HepG2 (cell line): Measurements from ENCODE around the gene ASTN2. TPM values are rescaled to one million over a fixed set of nuclear protein-coding genes. Genes with fewer than 3 reads are reported as not detected.

Experiments used
- ATAC-seq: fragments of 200-7000 bp; cut with Tn5 transposase; 3 replicates; pipeline ENCODE4 v1.9.1; 2020; ENCODE audit warnings: mild to moderate bottlenecking, moderate library complexity
- BruUV-seq: library from RNA; stranded (reverse); fragments of 400-500 nt; replicated peaks from 2 replicates; lab custom pipeline; 2021; lab: Mats Ljungman, UMichigan
- CTCF ChIA-PET: fragments of 300-600 bp; formaldehyde crosslinking; extraction: SDS; loops from one replicate; lab custom pipeline; 2021; ENCODE audit warnings: low total read pairs, inconsistent platforms, low intra/inter-chr PET ratio; lab: Yijun Ruan, JAX
- POLR2A ChIA-PET: fragments of 350-600 bp; sonication (Branson Sonifier 250); formaldehyde crosslinking; loops from one replicate; lab custom pipeline; 2020; ENCODE audit warnings: antibody characterized with exemption, inconsistent platforms; lab: Yijun Ruan, JAX
- DNase-seq: peaks from one replicate; pipeline ENCODE4 v3.0.0-alpha.2; 2015; ENCODE audit warnings: low spot score
- FAIRE-seq: peaks from 3 replicates; lab custom pipeline; 2011; peaks lifted over from hg19 to GRCh38; lab: Jason Lieb, UNC
- H2AFZ ChIP-seq: one replicate; pipeline ENCODE4 v1.6.1; 2011; ENCODE audit warnings: low read length, inconsistent platforms
- H3K27ac ChIP-seq: fragments of 300-600 bp; 3 replicates; pipeline ENCODE4 v1.8.0; 2011; ENCODE audit warnings: mixed run types, mild to moderate bottlenecking, mixed read lengths, low read length, inconsistent platforms; ENCODE audit not compliant: insufficient read depth; ENCODE audit errors: extremely low read length
- H3K27me3 ChIP-seq, 2 experiments: fragments of 200-600 bp in 1 of 2; 2 replicates in 1 of 2; 3 replicates in 1 of 2; pipeline versions ENCODE4 v1.6.0 to v1.8.0; 2011; ENCODE audit warnings: low read length in 2 of 2, mild to moderate bottlenecking in 2 of 2, moderate library complexity in 2 of 2, inconsistent platforms in 1 of 2; ENCODE audit not compliant: insufficient read depth in 2 of 2, control insufficient read depth in 1 of 2
- H3K36me3 ChIP-seq, 2 experiments: fragments of 200-600 bp in 1 of 2; replicated peaks in 1 of 2; 2 replicates in 1 of 2; 3 replicates in 1 of 2; pipeline versions ENCODE4 v1.5.1 to v1.8.0; 2011; ENCODE audit warnings: low read length in 2 of 2, inconsistent platforms in 1 of 2; ENCODE audit not compliant: insufficient read depth in 2 of 2, control insufficient read depth in 1 of 2
- H3K4me1 ChIP-seq: 2 replicates; pipeline ENCODE4 v1.5.1; 2012; ENCODE audit warnings: low read length, inconsistent platforms; ENCODE audit not compliant: insufficient read depth
- H3K4me2 ChIP-seq: 2 replicates; pipeline ENCODE4 v1.6.0; 2011; ENCODE audit warnings: low read depth, low read length, inconsistent platforms
- H3K4me3 ChIP-seq, 3 experiments: fragments of 200-600 bp in 1 of 3; sonication (generic), shearing (Covaris generic) in 1 of 3; replicated peaks in 1 of 3; 2 replicates each; pipeline ENCODE4 v1.5.1; 2011 to 2016; ENCODE audit warnings: low read length in 3 of 3, inconsistent platforms in 2 of 3, low read depth in 2 of 3, mild to moderate bottlenecking in 2 of 3, control low read depth in 1 of 3, mixed read lengths in 1 of 3; ENCODE audit not compliant: insufficient read depth in 1 of 3
- H3K79me2 ChIP-seq: one replicate; pipeline ENCODE4 v1.6.1; 2011; ENCODE audit warnings: low read length, inconsistent platforms; ENCODE audit not compliant: insufficient read depth
- H3K9ac ChIP-seq: 2 replicates; pipeline ENCODE4 v1.6.0; 2011; ENCODE audit warnings: mild to moderate bottlenecking, low read depth, low read length, inconsistent platforms; ENCODE audit not compliant: insufficient read depth
- H3K9me3 ChIP-seq: 2 replicates; pipeline ENCODE4 v1.5.1; 2012; ENCODE audit warnings: mild to moderate bottlenecking, low read length
- H4K20me1 ChIP-seq: 2 replicates; pipeline ENCODE4 v1.6.0; 2011; ENCODE audit warnings: inconsistent platforms, mild to moderate bottlenecking, low read length, moderate library complexity; ENCODE audit not compliant: insufficient read depth
- ARHGAP35 ChIP-seq: sonication (generic); formaldehyde crosslinking; IDR thresholded peaks from 2 replicates; pipeline ENCODE4 v1.9.0; 2022; ENCODE audit warnings: mild to moderate bottlenecking, inconsistent platforms, moderate library complexity, missing genetic modification reagents, borderline replicate concordance
- ASH2L ChIP-seq: fragments of 300-600, 200-600 bp; sonication (generic); IDR thresholded peaks from 2 replicates; pipeline ENCODE4 v1.7.0; 2017; ENCODE audit warnings: low read depth, mild to moderate bottlenecking, moderate library complexity, mixed read lengths, low read length; ENCODE audit not compliant: insufficient read length
- KAT2B ChIP-seq: fragments of 150-350 bp; IDR thresholded peaks from 2 replicates; pipeline ENCODE4 v1.6.1; 2014; ENCODE audit warnings: low read depth, low read length, borderline replicate concordance
- NFE2 ChIP-seq: sonication (generic); formaldehyde crosslinking; IDR thresholded peaks from 2 replicates; pipeline ENCODE4 v1.4.0; 2020; ENCODE audit warnings: missing genetic modification reagents
- RCOR2 ChIP-seq: IDR thresholded peaks from 2 replicates; pipeline ENCODE4 v1.6.1; 2016; ENCODE audit warnings: missing biosample characterization, missing genetic modification reagents
- REL ChIP-seq: sonication (generic); formaldehyde crosslinking; conservative IDR thresholded peaks from 2 replicates; pipeline ENCODE4 v1.8.0; 2022; ENCODE audit warnings: mild to moderate bottlenecking, missing genetic modification reagents, moderate library complexity
- TBX3 ChIP-seq: fragments of 450-650 bp; IDR thresholded peaks from 2 replicates; pipeline ENCODE4 v1.6.1; 2017; ENCODE audit warnings: antibody characterized with exemption, mild to moderate bottlenecking, inconsistent platforms, borderline replicate concordance
- ZNF292 ChIP-seq: sonication (generic); formaldehyde crosslinking; IDR thresholded peaks from 2 replicates; pipeline ENCODE4 v1.8.1; 2022; ENCODE audit warnings: mild to moderate bottlenecking, low read depth, missing genetic modification reagents, borderline replicate concordance
- ZNF557 ChIP-seq: sonication (generic); formaldehyde crosslinking; IDR thresholded peaks from 2 replicates; pipeline ENCODE4 v1.4.0; 2020; ENCODE audit warnings: missing genetic modification reagents
- ZNF772 ChIP-seq: sonication (generic); formaldehyde crosslinking; IDR thresholded peaks from 2 replicates; pipeline ENCODE4 v1.5.0; 2020; ENCODE audit warnings: mild to moderate bottlenecking, missing genetic modification reagents
- WGBS: methylation state at CpG from one replicate; pipeline ENCODE4 v1.1.6; 2017; ENCODE audit warnings: low lambda C conversion rate; 5-methylcytosine and 5-hydroxymethylcytosine counted together
- in situ Hi-C: cut with HindIII; loops from 2 replicates; pipeline ENCODE4 v1.10.0; 2017; ENCODE audit warnings: low pct_unique_long_range_greater_than_20kb; ENCODE audit not compliant: extremely low pct_ligation_motif_present
- intact Hi-C: fragments of 100-400 bp; cut with micrococcal nuclease; formaldehyde crosslinking; loops from one replicate; pipeline ENCODE4 v1.10.0; 2022; ENCODE audit not compliant: unreplicated experiment
- polyA plus RNA-seq, 8 experiments: library from polyadenylated mRNA; depleted of rRNA in 3 of 8; stranded (reverse) in 7 of 8; unstranded in 1 of 8; fragments of >200 nt; fragmentation: Illumina TruSeq in 4 of 8; extraction: Trizol in 4 of 8; gene quantifications; 2 replicates each; pipeline versions ENCODE4 v1.2.1 to v1.2.3, GENCODE V29; 2011 to 2016; ENCODE audit warnings: low read depth in 4 of 8, missing spikeins in 1 of 8, mixed read lengths in 1 of 8; ENCODE audit not compliant: insufficient read depth in 1 of 8
- total RNA-seq, 5 experiments: library from RNA; depleted of rRNA; stranded (reverse); fragments of >200 nt; fragmentation: Illumina TruSeq; extraction: Trizol; gene quantifications; 2 replicates each; pipeline ENCODE4 v1.2.3, GENCODE V29; 2016; ENCODE audit warnings: low read depth in 1 of 5
- TF ChIP-seq, protein P1 (sequence below): sonication (generic); formaldehyde crosslinking; IDR thresholded peaks from one replicate; pipeline ENCODE4 v1.5.1; 2020; ENCODE audit warnings: mild to moderate bottlenecking, missing genetic modification reagents; ENCODE audit errors: not compliant biosample characterization
- TF ChIP-seq, protein P2 (sequence below): sonication (generic); formaldehyde crosslinking; IDR thresholded peaks from 2 replicates; pipeline ENCODE4 v1.4.0; 2020; ENCODE audit warnings: mild to moderate bottlenecking, missing genetic modification reagents

ASTN2 gene
- total and polyA plus RNA-seq, 2 of the 13 experiments (the other 11 are each of a cell fraction or from before 2014, with no cell fraction given), result 5.2 to 13.5 TPM

GRCh38 chr9:116417464-116417863 lies 997.4 kb downstream of the ASTN2 start (continued):
- TF ChIP-seq, protein P1, sequence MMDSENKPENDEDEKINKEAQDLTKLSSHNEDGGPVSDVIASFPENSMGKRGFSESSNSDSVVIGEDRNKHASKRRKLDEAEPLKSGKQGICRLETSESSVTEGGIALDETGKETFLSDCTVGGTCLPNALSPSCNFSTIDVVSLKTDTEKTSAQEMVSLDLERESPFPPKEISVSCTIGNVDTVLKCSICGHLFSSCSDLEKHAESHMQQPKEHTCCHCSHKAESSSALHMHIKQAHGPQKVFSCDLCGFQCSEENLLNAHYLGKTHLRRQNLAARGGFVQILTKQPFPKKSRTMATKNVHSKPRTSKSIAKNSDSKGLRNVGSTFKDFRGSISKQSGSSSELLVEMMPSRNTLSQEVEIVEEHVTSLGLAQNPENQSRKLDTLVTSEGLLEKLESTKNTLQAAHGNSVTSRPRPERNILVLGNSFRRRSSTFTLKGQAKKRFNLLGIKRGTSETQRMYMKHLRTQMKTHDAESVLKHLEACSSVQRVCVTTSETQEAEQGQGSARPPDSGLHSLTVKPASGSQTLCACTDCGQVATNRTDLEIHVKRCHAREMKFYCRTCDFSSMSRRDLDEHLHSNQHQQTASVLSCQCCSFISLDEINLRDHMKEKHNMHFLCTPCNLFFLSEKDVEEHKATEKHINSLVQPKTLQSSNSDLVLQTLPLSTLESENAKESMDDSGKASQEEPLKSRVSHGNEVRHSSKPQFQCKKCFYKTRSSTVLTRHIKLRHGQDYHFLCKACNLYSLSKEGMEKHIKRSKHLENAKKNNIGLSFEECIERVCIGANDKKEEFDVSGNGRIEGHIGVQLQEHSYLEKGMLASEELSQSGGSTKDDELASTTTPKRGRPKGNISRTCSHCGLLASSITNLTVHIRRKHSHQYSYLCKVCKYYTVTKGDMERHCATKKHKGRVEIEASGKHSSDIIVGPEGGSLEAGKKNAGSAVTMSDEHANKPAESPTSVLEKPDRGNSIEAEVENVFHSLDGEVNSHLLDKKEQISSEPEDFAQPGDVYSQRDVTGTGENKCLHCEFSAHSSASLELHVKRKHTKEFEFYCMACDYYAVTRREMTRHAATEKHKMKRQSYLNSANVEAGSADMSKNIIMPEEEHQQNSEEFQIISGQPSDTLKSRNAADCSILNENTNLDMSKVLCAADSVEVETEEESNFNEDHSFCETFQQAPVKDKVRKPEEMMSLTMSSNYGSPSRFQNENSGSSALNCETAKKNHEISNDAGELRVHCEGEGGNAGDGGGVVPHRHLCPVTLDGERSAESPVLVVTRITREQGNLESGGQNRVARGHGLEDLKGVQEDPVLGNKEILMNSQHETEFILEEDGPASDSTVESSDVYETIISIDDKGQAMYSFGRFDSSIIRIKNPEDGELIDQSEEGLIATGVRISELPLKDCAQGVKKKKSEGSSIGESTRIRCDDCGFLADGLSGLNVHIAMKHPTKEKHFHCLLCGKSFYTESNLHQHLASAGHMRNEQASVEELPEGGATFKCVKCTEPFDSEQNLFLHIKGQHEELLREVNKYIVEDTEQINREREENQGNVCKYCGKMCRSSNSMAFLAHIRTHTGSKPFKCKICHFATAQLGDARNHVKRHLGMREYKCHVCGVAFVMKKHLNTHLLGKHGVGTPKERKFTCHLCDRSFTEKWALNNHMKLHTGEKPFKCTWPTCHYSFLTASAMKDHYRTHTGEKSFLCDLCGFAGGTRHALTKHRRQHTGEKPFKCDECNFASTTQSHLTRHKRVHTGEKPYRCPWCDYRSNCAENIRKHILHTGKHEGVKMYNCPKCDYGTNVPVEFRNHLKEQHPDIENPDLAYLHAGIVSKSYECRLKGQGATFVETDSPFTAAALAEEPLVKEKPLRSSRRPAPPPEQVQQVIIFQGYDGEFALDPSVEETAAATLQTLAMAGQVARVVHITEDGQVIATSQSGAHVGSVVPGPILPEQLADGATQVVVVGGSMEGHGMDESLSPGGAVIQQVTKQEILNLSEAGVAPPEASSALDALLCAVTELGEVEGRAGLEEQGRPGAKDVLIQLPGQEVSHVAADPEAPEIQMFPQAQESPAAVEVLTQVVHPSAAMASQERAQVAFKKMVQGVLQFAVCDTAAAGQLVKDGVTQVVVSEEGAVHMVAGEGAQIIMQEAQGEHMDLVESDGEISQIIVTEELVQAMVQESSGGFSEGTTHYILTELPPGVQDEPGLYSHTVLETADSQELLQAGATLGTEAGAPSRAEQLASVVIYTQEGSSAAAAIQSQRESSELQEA (CRISPR knock-in tag), result no peak

- H3K79me2 ChIP-seq, result no peaks in the 10 kb centered on the region
- FAIRE-seq (no peak), DNase-seq (no peak), ATAC-seq (no peak)
- no peak overlapping the region for H3K27ac ChIP-seq
- no peaks in the 10 kb centered on the region for H3K9me3 ChIP-seq
- no peak overlapping the region for H3K4me2 ChIP-seq
- no peaks in the 10 kb centered on the region; a peak in 1 of 5 replicates for H3K36me3 ChIP-seq
- H2AFZ ChIP-seq, result no peak overlapping the region
- in situ Hi-C loops, result no loop called here
- no peak overlapping the region for H3K9ac ChIP-seq
- H3K27me3 ChIP-seq, result no peaks in the 10 kb centered on the region
- 100% methylated on average over 1 of the region's 1 CpG for WGBS
- no peaks in the 10 kb centered on the region for H4K20me1 ChIP-seq
- intact Hi-C loops, result no loop called here
- BruUV-seq, result no TSS peak
- CTCF ChIA-PET, result no interaction called here
- POLR2A ChIA-PET, result no interaction called here
- H3K4me1 ChIP-seq, result 0 out of 2 replicates have a peak, but pooled peaks cover 7% of the 10 kb centered on the region
- no peak overlapping the region for H3K4me3 ChIP-seq
- TF ChIP-seq ZNF772 (CRISPR knock-in tag) (no peak), TBX3 (no peak), REL (CRISPR knock-in tag) (no peak), ZNF292 (no peak), KAT2B (no peak), ASH2L (no peak), RCOR2 (CRISPR knock-in tag) (no peak), NFE2 (CRISPR knock-in tag) (no peak), ZNF557 (CRISPR knock-in tag) (no peak), ARHGAP35 (CRISPR knock-in tag) (no peak)
- TF ChIP-seq, protein P2, sequence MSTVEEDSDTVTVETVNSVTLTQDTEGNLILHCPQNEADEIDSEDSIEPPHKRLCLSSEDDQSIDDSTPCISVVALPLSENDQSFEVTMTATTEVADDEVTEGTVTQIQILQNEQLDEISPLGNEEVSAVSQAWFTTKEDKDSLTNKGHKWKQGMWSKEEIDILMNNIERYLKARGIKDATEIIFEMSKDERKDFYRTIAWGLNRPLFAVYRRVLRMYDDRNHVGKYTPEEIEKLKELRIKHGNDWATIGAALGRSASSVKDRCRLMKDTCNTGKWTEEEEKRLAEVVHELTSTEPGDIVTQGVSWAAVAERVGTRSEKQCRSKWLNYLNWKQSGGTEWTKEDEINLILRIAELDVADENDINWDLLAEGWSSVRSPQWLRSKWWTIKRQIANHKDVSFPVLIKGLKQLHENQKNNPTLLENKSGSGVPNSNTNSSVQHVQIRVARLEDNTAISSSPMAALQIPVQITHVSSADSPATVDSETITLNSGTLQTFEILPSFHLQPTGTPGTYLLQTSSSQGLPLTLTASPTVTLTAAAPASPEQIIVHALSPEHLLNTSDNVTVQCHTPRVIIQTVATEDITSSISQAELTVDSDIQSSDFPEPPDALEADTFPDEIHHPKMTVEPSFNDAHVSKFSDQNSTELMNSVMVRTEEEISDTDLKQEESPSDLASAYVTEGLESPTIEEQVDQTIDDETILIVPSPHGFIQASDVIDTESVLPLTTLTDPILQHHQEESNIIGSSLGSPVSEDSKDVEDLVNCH (CRISPR knock-in tag), result no peak
Measured at GRCh38 chr9:116416421-116416820, 998.4 kb downstream of the ASTN2 start.
